HG02870 (cell line): ENCODE data around the gene EIF2S1.
"Not testable (repeated sequence)": the region's sequence is repeated elsewhere in the genome, so short reads cannot be mapped to it uniquely, and the experiment has no call there.

Source experiments
- ATAC-seq: cut with Tn5 transposase; IDR thresholded peaks from one replicate; pipeline ENCODE4 v1.9.1; 2021; ENCODE audit warnings: mild to moderate bottlenecking, moderate library complexity; ENCODE audit not compliant: unreplicated experiment

EIF2S1 gene

DNA sequence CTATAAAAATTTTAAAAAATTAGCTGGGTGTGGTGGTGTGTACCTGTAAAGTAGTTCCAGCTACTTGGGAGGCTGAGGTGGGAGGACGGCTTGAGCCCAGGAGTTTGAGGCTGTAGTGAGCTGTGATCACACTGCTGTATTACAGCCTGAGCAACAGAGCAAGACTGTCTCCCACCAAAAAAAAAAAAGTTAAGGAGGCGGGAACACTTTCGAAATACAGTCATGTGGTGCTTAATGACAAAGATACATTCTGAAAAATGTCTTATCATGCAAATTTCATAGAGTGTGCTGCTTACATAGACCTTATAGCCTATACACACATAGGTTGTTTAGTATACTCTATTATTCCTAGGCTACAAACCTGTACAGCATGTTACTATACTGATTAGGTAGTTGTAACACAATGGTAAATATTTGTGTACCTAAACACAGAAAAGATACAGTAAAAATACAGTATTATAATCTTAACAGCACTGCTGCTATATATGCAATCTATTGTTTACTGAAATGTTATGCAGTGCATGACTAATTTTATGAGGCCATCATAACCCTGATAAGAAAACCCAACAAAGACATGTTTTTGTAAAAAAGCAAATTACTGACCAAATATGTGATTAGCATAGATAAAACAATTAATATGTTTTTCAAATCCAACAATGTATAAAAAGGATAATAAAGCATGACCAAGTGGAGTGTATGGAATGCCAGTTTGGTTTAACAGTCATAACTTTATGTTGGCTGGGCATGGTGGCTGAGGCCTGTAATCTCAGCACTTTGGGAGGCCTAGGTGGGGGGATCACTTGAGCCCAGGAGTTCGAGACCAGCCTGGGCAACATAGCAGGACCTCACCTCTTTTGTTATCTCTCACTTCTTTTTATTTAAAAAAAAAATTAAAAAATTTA is 11.4 kb downstream of the EIF2S1 start:
- no peak for ATAC-seq

DNA sequence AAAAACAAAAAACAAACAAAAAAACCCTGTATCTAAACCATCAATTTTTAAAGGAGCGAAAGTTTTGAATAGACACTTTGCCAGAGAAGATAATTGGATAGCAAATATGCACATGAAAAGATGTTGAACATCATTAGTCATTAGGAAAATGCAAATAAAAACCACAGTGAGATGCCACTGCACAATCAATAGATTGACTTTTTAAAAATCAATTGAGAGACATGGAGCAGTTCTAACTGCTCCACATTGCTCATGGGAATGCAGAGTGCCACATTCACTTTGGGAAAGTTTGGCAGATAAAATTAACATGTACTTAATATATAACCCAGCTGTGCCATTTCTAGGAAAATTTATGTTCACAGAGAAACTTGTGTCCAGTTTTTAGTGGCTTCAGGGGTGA is 12.7 kb downstream of the EIF2S1 start:
- ATAC-seq = no peak

DNA sequence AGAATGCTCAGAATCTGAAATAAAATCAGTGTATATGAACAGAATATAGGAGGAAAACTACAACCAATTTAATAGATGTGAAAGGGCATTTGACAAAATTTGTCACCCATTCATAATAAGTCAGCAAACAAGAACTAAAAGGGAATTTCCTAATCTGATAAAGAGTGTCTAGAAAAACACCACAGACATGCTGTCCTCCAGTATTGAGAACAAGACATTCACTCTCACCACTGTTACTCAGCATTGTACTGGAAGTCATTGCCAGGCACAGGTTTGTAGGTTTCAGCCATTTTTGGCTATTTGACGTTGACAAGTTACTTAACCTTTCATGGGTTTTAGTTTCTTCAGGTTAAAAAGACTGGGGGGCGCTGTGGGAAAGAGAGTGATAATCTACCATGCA is 13.2 kb downstream of the EIF2S1 start:
- no peak for ATAC-seq

DNA sequence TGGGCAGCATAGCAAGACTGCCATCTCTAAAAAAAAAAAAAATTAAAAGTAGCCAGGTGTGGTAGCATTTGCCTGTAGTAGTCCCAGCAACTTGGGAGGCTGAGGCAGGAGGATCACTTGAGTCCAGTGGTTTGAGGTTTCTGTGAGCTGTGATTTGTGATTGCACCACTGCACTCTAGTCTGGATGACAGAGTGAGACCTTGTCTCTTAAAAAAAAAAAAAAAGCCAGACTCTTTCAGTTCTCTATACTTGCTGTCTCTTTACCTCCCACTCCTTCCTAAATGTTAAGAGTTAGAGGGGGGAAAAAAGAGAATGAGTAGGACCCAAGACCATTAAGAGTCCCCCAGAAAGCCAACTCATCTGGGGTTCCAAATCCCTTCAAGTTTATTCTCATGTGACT is 17.8 kb downstream of the EIF2S1 start:
- no peak for ATAC-seq

DNA sequence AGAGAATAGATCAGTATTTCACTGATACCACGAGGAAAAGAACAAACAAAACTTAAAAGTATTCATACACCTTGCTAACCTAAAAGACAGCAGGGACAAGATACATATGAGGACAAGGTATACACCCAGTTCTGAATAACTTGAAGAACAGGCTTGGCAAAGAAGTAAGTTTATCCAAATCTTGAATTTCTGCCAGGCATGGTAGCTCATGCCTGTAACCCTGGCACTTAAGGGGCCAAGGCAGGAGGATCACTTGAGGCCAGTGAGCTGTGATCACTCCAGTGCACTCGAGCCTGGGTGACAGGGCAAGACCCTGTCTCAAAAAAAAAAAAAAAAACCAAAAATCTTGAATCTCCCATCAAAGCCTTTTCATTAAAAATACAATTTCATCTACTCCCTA is 25.0 kb downstream of the EIF2S1 start:
- ATAC-seq = no peak

DNA sequence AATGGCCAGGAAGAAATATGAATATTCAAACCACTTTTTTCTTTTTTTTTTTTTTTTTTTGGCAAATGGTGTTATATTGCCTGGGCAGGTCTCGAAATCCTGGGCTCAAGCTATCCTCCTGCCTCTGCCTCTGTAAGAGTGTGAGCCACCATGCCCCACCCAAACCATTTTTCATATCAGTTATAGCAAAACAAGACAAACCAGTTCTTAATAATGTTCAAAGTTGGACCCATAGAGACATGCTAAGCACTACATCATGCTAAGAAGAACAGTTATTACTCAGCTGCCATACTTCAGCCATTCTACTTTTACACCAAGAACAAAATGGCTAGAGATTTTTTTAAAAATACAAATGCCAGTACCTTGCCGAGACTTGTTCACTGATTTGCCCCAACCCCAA is 25.5 kb downstream of the EIF2S1 start:
- no peak for ATAC-seq

DNA sequence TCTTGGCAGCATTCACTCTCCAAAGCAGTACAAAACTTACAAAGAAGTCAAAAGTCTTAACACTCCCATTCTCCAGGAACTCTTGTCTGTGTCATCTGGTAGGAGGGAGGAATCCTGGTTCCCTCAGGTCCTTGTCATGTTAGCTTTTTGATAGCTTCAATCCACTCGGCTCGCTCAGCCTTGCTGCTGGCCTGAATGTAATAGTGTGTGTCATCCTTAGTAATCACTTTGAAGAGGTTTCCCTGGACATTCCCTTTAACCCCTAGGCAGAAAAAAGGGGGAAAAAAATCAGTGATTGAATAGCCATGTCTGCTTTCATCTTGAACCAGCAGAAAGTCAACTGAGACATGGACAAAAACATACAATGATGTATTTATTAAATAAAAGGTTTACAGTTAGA is 27.1 kb downstream of the EIF2S1 start:
- no peak for ATAC-seq

DNA sequence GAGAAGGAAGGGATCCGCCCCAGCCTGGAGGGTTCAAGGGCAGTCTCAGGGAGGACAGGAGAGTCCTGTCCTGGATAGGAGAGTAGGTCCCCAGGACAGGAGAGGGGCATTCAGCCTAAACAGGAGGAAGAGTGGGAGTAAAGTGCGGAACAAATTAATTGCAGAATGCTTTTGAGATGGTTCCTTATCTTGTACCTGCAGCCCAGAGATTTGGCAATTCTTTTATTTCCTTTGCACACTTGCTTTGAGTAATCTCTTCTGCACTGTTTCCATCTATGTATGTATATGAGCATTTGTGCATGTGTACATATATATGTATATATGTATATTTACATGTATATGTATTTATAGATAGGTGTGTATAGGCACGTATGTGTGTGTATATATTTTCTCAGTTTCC is 29.1 kb downstream of the EIF2S1 start:
- ATAC-seq = no peak

DNA sequence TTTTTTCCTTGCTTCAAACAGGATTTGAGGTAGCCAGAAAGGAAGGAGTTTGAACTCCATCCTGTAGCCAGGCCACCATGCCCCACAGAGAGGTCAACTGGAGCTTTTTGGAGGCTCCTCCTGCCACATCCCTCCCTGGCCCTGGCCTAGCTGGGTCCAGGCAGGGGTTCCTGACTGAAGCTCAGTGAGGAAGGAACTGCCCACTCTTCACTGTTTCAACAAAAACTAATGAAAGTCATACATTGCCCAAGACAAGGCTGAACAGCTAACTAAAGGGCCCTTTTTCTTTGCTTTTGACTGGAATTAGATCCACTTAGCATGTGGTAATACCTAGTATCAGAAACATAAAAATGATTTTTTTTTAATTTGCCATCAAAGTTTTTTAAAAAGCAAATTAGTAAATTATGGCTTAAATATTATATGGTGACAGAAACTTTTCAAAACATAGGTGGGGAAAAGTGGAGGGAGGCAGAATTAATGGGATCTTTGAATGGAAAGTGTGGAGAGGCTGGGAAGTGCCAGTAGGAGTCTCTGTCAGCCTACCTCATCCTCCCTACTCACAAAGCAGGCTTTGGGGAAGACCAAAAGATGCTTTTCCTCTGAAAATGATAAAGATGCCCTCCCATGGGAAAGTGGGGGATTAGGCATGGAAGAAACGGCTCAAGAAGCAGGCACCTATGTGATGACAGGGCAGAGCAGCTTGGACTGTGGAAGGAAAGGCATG is 29.8 kb downstream of the EIF2S1 start:
- ATAC-seq = no peak

DNA sequence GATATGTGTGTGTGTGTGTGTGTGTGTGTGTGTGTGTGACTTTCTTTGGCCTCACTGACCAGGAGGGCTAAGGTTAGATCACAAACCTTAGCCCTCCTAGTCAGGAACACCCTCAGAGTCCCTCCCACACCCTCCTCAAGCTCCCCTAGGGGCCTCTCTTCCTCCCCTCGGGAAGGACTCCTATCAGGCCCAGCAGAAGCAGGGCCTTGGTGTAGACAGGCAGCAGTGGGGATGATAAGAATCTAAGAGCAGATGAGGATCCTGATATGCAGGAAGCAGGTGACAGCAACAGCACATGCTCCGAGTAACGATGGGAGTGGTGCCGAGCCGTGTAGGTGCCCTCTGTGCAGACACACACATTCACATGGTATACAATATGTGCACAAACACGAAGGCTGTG is 31.1 kb downstream of the EIF2S1 start:
- ATAC-seq = no peak

DNA sequence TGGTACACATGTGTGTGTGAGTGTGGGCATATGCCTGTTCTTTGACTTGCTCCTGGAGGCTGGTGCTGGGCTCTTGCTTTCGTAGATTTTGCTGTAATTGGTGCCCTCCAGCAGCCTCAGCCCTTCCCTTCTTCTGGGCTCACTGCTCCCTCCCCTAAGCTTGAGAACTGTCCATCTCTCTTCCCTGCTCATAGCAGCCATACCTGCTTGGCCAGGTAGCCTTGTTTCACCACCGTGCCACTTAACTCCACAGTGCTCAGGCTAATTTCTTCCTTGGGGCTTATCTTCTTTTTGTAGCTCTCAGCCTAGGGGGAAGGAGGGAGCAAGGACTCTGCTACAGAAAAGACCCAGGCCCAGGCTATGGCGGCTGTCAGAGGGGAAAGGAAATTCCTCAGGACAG is 32.0 kb downstream of the EIF2S1 start:
- no peak for ATAC-seq

DNA sequence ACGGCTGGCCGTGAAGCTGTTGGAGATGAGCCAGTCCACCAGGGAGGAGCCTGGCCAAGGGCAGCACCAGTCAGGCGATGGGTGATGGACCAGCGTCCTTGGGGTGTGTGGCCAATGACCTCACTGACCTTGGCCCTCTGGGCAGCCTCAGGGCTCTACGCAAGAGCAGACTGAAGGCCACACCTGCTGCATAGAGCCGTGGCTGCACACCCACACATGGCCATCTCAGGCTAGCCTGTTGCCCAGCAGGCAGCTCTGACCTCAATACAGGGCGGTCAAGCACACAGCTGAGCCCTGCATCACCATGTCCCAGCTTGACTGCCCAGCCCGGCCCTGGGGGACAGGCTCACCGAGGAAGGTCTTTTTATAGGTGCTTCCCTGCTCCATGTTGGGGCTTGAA is 32.7 kb downstream of the EIF2S1 start:
- ATAC-seq = no peak

DNA sequence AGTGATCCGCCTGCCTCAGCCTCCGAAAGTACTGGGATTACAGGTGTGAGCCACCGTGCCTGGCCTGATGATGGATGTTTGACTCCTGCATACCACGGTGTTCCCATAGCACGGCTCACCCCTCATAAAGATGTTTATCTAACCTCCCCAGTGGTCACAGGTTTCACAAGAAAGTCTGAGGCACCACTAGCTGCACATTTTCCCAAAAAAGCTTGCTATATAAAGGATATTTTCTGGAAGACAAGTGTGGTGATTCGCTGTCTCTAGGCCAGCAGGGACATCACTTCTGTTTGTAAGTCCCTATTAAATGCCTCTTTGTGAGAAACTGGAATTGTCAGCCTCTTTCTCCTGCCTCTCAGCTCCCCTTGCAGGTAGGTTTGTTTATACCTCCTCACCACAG is 33.6 kb downstream of the EIF2S1 start:
- ATAC-seq = no peak

DNA sequence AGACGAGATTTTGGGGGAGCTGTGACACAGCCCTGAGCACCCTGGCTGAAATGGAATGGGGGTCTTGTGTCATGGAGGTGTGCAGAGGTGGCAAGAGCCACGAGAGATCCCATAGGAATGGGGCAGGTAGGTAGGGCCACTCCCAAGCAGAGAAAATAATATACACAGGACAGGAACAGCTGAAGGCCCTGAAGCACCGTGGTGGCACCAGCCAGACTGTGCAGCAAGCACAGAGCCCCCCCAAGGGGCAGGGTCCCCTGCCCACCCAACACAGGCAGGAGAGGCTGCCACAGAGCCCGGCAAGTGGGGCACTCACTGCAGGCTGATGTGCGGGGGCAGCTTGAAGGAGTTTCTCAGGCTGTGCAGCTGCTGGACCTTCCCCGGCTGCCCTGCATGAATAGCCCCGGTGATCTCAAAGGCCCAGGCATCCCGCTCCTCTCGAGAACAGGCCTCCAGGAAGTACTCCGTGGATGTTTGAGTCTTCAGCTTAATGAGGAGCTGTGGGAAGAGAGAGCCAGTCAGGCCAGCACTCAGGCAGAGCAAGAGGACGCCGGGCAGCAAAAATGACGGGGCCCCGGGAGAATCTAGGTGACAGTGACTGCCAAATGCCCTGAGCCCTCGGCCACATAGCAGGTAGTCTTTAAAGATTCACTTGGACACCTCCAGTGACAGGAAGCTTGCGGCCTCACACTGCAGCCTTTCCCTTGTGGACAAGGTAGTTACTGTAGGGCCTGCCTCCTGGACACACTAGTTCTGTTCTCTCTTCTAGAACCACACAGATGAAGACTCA is 35.2 kb downstream of the EIF2S1 start:
- no peak for ATAC-seq

DNA sequence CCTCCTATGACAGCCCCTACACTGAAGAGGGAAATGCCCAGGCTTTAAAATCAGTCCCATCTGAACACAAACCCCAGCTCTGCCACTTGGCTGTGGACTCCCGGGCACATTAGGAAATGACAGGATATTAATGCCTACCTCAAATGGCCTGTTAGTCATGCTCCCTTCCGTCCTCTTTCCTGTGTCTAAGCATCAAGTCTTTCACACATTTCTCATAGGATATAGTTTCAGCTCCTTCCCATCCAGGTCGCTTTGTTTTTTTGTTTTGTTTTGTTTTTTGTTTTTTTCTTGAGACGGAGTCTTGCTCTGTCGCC is 35.7 kb downstream of the EIF2S1 start:
- ATAC-seq = no peak

DNA sequence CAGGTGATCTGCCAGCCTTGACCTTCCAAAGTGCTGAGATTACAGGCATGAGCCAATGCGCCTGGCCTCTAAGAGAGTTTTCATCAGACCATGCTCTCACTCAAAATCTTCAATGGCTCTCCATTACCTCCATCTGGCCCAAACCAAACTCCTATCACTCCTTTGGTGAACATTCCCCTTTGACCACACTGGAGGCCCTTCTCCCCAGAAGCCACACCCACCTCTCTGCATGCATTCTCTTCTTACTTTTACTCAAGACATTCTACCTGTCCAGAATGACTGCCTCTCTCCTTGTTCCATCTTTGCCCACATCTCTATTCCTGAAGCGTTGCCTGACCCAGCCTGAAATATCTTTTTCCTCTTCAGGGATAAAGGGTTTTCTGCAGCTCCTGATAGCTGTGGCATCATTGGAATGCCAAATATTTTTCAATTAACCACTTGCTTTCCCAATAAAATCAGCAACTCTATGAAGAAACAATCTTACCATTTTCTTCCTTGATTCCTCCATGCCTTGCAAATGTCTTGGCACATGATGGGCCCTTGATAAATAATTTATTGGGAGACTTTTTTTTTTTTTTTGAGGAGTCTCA is 36.3 kb downstream of the EIF2S1 start:
- no peak for ATAC-seq

DNA sequence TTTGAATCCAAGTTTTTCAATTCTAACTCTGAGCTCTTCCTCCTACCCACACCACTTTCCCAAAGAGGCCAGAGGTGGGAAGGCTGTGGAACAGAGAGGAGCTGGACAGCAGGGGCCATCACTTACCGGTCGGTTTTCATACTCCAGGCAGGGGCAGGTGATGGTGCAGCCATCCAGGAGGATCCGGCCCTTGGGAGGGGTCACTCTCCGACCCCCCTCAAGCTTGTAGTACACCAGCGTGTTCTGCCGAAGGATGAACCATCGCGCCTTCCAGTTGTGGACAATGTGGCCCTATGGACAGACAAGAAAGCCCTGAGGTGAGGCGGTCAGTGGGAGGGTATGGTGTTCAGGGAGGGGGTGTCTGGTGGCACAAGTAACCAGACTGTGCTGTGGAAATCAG is 37.4 kb downstream of the EIF2S1 start:
- no peak for ATAC-seq

DNA sequence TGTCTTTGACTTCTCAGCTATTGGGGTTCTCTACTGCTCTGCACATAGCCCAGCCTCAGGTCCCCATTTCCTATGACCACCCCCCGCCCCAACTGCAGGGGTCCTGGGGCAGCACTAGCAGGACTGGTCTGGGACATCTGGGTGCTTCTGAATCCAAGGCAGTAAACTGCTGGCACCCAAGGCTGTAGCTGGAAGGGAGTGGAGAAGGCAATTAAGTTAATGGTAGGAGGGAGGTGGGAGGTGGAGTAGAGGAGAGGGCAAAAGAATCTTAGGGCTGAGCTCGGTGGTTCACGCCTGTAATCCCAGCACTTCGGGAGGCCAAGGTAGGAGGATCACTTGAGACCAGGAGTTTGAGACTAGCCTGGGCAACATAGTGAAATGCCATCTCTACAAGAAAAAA is 40.3 kb downstream of the EIF2S1 start:
- no peak for ATAC-seq

DNA sequence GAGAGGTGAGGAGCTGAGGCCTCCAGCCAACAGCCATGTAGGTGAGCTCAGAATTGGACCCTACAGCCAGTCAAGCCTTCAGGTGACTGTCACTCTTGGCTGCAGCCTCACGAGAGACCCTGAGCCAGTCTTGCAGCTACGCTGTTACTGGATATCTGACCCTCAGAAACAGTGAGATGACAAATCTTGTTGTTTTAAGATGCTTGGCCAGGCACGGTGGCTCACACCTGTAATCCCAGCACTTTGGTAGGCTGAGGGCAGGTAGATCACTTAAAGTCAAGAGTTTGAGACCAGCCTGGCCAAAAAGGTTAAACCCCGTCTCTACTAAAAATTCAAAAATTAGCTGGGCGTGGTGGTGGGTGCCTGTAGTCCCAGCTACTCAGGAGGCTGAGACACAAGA is 45.6 kb downstream of the EIF2S1 start:
- no peak for ATAC-seq

DNA sequence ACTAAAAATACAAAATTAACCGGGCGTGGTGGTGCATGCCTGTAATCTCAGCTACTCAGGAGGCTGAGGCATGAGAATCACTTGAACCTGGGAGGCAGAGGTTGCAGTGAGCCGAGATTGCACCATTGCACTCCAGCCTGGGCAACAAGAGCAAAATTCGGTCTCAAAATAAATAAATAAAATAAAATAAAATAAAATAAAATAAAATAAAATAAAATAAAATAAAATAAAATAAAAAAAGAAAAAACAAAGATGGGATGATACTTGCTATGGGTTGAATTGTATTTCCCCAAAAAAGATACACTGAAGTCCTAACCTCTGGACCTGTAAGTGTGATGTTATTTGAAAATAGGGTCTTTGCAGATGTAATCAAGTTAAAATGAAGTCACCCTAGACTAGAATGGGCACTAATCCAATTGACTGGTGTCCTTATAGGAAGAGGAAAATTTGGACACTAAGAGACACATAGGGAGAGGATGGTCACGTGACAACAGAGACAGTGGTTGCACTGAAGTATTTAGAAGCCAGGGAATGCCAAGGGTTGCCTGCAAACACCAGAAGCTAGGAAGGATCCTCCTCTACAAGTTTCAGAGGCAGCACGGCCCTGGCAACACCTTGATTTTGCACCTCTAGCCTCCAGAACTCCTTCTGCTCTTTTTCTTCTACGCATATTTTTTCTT is 48.1 kb downstream of the EIF2S1 start:
- ATAC-seq = not testable (repeated sequence)

DNA sequence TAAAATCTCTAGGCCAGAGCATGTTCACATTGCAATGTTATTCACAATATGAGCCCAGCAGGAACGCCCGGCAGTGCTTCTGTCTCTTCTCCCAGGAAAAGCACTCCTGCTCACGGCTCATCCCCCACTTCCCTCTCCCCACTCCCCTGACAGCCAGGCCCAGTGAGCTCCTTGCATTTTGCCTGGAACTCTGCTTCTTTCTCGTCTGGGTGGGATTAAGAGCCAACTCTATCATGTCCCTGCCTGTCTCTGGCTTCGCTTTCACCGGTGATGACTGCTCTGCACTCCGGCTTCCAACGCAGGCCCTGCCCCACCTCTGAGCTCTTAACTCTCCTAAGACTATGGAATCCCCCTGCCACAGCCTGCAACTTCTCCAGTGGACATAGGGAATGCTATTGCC is 49.3 kb downstream of the EIF2S1 start:
- no peak for ATAC-seq
